GM13976 (cell line): ENCODE measurements around the gene DCC.
"Not testable (repeated sequence)": the region's sequence is repeated elsewhere in the genome, so short reads cannot be mapped to it uniquely, and the experiment has no call there.

Experiments
- DNase-seq: peaks from one replicate; pipeline ENCODE4 v3.0.0; 2012; ENCODE audit warnings: low spot score
- CTCF ChIP-seq: IDR thresholded peaks from 2 replicates; pipeline ENCODE4 v1.5.1; 2012; ENCODE audit warnings: borderline replicate concordance, mild to moderate bottlenecking; ENCODE audit not compliant: insufficient read depth; ENCODE audit errors: extremely low read depth, missing control alignments, control extremely low read depth
- in situ Hi-C: fragments of 300-500 bp; cut with MboI; formaldehyde crosslinking; loops from one replicate; pipeline ENCODE4 v1.12.0; 2022; ENCODE audit warnings: low sequenced_read_pairs, mixed read lengths, inconsistent platforms; ENCODE audit not compliant: unreplicated experiment

Gene DCC

GRCh38 chr18:53467756-53468155 lies 1127.8 kb downstream of the DCC start:
- DNase-seq: no peak
- in situ Hi-C loops: no loop called here
- TF ChIP-seq CTCF: no peak

- DNase-seq, in situ Hi-C loops: not testable (repeated sequence)
Measured at GRCh38 chr18:53468173-53468572, 1128.2 kb downstream of the DCC start.

- in situ Hi-C loops: no loop called here
- no peak for TF ChIP-seq CTCF
- no peak for DNase-seq
Measured at GRCh38 chr18:53472546-53472945, 1132.5 kb downstream of the DCC start.

GRCh38 chr18:53478155-53478554 lies 1138.2 kb downstream of the DCC start:
- in situ Hi-C loops: no loop called here
- TF ChIP-seq CTCF: no peak

GRCh38 chr18:53486296-53486695 lies 1146.3 kb downstream of the DCC start:
- no peak for TF ChIP-seq CTCF
- DNase-seq: no peak
- in situ Hi-C loops: no loop called here

More at GRCh38 chr18:53478155-53478554, 1138.2 kb downstream of the DCC start:
- DNase-seq: no peak

- no peak for TF ChIP-seq CTCF
- in situ Hi-C loops: no loop called here
- DNase-seq: no peak
Measured at GRCh38 chr18:53489266-53489665, 1149.3 kb downstream of the DCC start.

- no peak for DNase-seq
- TF ChIP-seq CTCF: no peak
- in situ Hi-C loops: no loop called here
Measured at GRCh38 chr18:53490019-53490418, 1150.0 kb downstream of the DCC start.
